Smooth muscle cell (in vitro differentiated cells): ENCODE measurements around the gene SLC38A2. TPM values are rescaled to one million over a fixed set of nuclear protein-coding genes. Genes with fewer than 3 reads are reported as not detected.

Experiments
- DNase-seq: peaks from one replicate; lab custom pipeline; 2025; ENCODE audit not compliant: unreplicated experiment; lab: John Stamatoyannopoulos, UW
- H2AFZ ChIP-seq: fragments of 200-600 bp; sonication (generic); 2 replicates; pipeline ENCODE4 v1.6.0; 2016; ENCODE audit warnings: antibody characterized with exemption, low read depth, mild to moderate bottlenecking
- H3F3A ChIP-seq: fragments of 200-600 bp; sonication (generic); 2 replicates; pipeline ENCODE4 v1.6.0; 2017; ENCODE audit warnings: antibody characterized with exemption, low read depth
- H3K27ac ChIP-seq: fragments of 200-600 bp; sonication (generic); 2 replicates; pipeline ENCODE4 v1.5.1; 2016; ENCODE audit warnings: low read depth, mild to moderate bottlenecking
- H3K27me3 ChIP-seq: fragments of 200-600 bp; sonication (generic); 2 replicates; pipeline ENCODE4 v1.6.1; 2016; ENCODE audit warnings: low read depth, mild to moderate bottlenecking
- H3K36me3 ChIP-seq: fragments of 200-600 bp; sonication (generic); 2 replicates; pipeline ENCODE4 v1.5.1; 2016; ENCODE audit warnings: low read depth
- H3K4me1 ChIP-seq: fragments of 200-600 bp; sonication (generic); 2 replicates; pipeline ENCODE4 v1.5.1; 2016; ENCODE audit warnings: low read depth
- H3K4me2 ChIP-seq: fragments of 200-600 bp; sonication (generic); 2 replicates; pipeline ENCODE4 v1.6.0; 2016; ENCODE audit warnings: mild to moderate bottlenecking
- H3K4me3 ChIP-seq: fragments of 200-600 bp; sonication (generic); 2 replicates; pipeline ENCODE4 v1.5.1; 2016; ENCODE audit warnings: mild to moderate bottlenecking
- H3K79me2 ChIP-seq: fragments of 200-600 bp; sonication (generic); 2 replicates; pipeline ENCODE4 v1.6.0; 2016; ENCODE audit warnings: low read depth, mild to moderate bottlenecking
- H3K9ac ChIP-seq: fragments of 200-600 bp; sonication (generic); 2 replicates; pipeline ENCODE4 v1.6.0; 2016; ENCODE audit warnings: low read depth
- H3K9me3 ChIP-seq: fragments of 200-600 bp; sonication (generic); replicated peaks from 2 replicates; pipeline ENCODE4 v1.5.1; 2016; ENCODE audit warnings: low read depth
- H4K20me1 ChIP-seq: fragments of 200-600 bp; sonication (generic); 2 replicates; pipeline ENCODE4 v1.6.0; 2016; ENCODE audit warnings: low read depth
- WGBS: methylation state at CpG from one replicate; pipeline ENCODE4 v1.1.7; 2016; ENCODE audit warnings: low lambda C conversion rate; 5-methylcytosine and 5-hydroxymethylcytosine counted together
- polyA plus RNA-seq: library from polyadenylated mRNA; unstranded; fragments of >200 nt; fragmentation: Nextera tagmentation; extraction: Ambion mirVana; gene quantifications from 2 replicates; pipeline ENCODE4 v1.2.1, GENCODE V29; 2016
- total RNA-seq: library from RNA; depleted of rRNA; stranded (reverse); fragments of >200 nt; gene quantifications from 2 replicates; pipeline ENCODE4 v1.2.3, GENCODE V29; 2014
- TF ChIP-seq, protein P1 (sequence below): fragments of 200-600 bp; sonication (generic); IDR thresholded peaks from 2 replicates; pipeline ENCODE4 v1.5.1; 2017; ENCODE audit warnings: borderline replicate concordance, mild to moderate bottlenecking, antibody characterized with exemption; ENCODE audit not compliant: insufficient read depth, poor library complexity, severe bottlenecking

The SLC38A2 gene
- total and polyA plus RNA-seq, 2 experiments from 2014 or later: 262 to 1,127 TPM

DNA sequence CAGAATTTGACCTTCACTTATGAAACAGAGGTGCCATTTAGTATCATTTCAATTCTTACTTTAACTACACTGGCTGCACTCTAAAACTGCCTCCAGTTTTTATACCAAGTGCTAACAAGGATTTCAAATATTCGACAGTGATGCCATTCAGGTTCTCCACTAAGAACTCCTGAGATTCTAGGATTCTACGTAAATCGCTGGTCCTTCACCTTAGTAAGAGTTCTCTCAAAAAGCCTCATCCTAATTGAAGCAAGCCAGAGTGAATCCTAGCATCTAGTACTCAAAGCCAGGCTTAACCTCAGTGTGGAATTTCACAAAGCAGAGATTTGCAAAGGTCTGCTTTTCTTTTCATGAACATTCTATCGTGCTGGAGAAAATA lies 3.5 kb downstream of the SLC38A2 start:
- Histone ChIP-seq H3K4me2 (peak overlapping the region; percentile 90), H3K36me3 (peaks cover 54% of the 10 kb centered on the region), H4K20me1 (peaks cover 84% of the 10 kb centered on the region), H3K79me2 (peaks cover 91% of the 10 kb centered on the region), H3K4me3 (peak overlapping the region; percentile 100), H3K9me3 (no peaks in the 10 kb centered on the region), H3K27ac (peak overlapping the region; percentile 98), H3K9ac (peak overlapping the region; percentile 99), H2AFZ (no peak overlapping the region), H3K27me3 (no peaks in the 10 kb centered on the region), H3F3A (peaks cover 74% of the 10 kb centered on the region), H3K4me1 (peaks cover 57% of the 10 kb centered on the region)
- WGBS: 62% methylated on average over 4 of the region's 4 CpGs
- TF ChIP-seq, protein P1, sequence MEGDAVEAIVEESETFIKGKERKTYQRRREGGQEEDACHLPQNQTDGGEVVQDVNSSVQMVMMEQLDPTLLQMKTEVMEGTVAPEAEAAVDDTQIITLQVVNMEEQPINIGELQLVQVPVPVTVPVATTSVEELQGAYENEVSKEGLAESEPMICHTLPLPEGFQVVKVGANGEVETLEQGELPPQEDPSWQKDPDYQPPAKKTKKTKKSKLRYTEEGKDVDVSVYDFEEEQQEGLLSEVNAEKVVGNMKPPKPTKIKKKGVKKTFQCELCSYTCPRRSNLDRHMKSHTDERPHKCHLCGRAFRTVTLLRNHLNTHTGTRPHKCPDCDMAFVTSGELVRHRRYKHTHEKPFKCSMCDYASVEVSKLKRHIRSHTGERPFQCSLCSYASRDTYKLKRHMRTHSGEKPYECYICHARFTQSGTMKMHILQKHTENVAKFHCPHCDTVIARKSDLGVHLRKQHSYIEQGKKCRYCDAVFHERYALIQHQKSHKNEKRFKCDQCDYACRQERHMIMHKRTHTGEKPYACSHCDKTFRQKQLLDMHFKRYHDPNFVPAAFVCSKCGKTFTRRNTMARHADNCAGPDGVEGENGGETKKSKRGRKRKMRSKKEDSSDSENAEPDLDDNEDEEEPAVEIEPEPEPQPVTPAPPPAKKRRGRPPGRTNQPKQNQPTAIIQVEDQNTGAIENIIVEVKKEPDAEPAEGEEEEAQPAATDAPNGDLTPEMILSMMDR: no peak
- DNase-seq: no peak

DNA sequence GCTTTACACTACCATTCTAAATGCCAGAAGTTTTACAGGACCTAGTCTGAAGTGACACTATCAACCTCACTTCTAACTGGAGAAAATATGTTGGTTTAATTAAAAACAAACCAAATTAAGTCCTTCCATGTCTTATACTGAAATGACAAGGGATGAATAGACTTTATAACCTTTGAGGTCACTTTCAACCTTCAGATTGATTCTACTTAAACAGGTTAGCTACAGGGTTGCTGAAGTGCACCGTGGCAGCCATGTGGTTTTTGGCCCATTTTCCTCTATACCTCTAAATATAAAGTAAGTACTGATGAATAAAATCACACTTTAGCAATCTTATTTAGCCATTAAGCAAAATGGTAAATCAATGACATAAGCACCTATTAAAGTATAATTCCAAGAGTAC lies 3.9 kb downstream of the SLC38A2 start:
- Histone ChIP-seq H3K9ac (peak overlapping the region; percentile 99), H3K4me2 (peak overlapping the region; percentile 90), H2AFZ (no peak overlapping the region), H4K20me1 (peaks cover 88% of the 10 kb centered on the region), H3K4me1 (peaks cover 54% of the 10 kb centered on the region), H3K9me3 (no peaks in the 10 kb centered on the region), H3K27me3 (no peaks in the 10 kb centered on the region), H3K4me3 (peak overlapping the region; percentile 100), H3K79me2 (peaks cover 92% of the 10 kb centered on the region), H3K36me3 (peaks cover 58% of the 10 kb centered on the region), H3F3A (peaks cover 78% of the 10 kb centered on the region), H3K27ac (peak overlapping the region; percentile 98)
- no peak for DNase-seq
- WGBS: 73% methylated on average over 1 of the region's 1 CpG
- TF ChIP-seq, protein P1: no peak

DNA sequence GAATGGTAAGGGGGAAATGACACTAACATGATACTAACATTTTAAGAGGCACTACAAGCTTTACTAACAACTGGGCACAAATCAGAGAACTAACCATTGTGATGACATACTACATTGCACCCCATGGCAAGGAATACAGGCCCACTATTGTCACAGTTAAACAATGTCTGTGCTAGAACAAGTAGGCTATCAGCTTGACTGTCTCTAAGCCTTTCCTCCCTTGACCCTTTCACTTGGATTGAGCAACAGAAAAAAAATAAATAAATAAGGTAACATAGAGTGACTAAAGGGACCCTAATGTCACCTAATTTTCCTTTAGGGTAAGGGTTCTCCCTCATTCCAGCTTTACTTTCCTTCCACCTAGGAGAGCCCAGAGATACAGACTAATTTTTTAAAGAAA lies 4.4 kb downstream of the SLC38A2 start:
- Histone ChIP-seq H3K4me3 (peak overlapping the region; percentile 100), H3K36me3 (peaks cover 63% of the 10 kb centered on the region), H2AFZ (no peak overlapping the region), H3K4me2 (peak overlapping the region; percentile 90), H3K9ac (peak overlapping the region; percentile 99), H3K27me3 (no peaks in the 10 kb centered on the region), H4K20me1 (peaks cover 94% of the 10 kb centered on the region), H3K27ac (peak overlapping the region; percentile 98), H3K9me3 (no peaks in the 10 kb centered on the region), H3K4me1 (peaks cover 52% of the 10 kb centered on the region), H3K79me2 (peaks cover 90% of the 10 kb centered on the region), H3F3A (peaks cover 84% of the 10 kb centered on the region)
- no peak for DNase-seq
- TF ChIP-seq, protein P1: no peak

DNA sequence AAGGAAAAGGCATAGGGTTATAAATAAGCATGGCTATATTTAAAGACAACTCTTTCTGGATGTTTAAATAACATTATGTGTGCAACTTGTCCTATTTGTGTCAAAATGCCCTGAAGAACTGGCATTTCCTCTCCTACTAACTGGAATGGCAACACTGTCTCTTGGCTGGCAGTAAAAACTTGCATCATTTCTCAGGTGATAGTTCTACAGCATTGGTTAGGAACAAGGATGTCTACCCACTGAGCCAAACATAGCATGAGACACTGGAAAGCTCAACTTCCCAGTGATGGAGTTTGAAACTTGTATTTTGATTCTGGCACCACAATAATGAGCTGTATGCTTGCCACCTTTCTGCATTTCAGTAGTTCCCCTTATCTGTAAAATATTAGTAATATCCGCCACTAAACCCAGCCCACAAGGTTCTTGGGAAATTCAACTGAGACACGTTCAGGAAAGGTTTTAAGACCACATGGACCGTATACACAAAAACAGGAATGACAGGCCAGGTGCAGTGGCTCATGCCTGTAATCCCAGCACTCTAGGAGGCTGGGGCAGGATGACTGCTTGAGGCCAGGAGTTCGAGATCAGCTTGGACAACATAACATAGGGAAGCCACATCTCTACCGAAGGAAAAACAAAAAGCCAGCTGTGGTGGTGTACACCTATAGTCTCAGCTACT lies 5.1 kb downstream of the SLC38A2 start:
- Histone ChIP-seq H3K9ac (peak overlapping the region; percentile 99), H3F3A (peaks cover 89% of the 10 kb centered on the region), H4K20me1 (peaks cover 100% of the 10 kb centered on the region), H3K36me3 (peaks cover 70% of the 10 kb centered on the region), H3K4me2 (peak overlapping the region; percentile 90), H3K79me2 (peaks cover 91% of the 10 kb centered on the region), H3K9me3 (no peaks in the 10 kb centered on the region), H3K4me1 (peaks cover 52% of the 10 kb centered on the region), H3K27me3 (no peaks in the 10 kb centered on the region), H3K27ac (peak overlapping the region; percentile 98), H3K4me3 (peak overlapping the region; percentile 100), H2AFZ (no peak overlapping the region)
- TF ChIP-seq, protein P1: no peak
- no peak for DNase-seq
- WGBS: 51% methylated on average over 5 of the region's 5 CpGs
